ENCODE results near the gene SYNCRIP.
"Not testable (repeated sequence)": the region's sequence is repeated elsewhere in the genome, so short reads cannot be mapped to it uniquely, and the experiment has no call there.

SYNCRIP gene

GRCh38 chr6:85644279-85644762 is 1.6 kb upstream of the SYNCRIP start:
- no peak for DNase-seq (ENCODE audit: low read depth in 1 of 2, low spot score in 1 of 2)
- TF ChIP-seq JUND (IDR thresholded peaks at IDR 0.05; ENCODE audit: low read depth): no peak
- in situ Hi-C loops (cut with HindIII; ENCODE audit: low pct_unique_long_range_greater_than_20kb, low sequenced_read_pairs): no loop called here

GRCh38 chr6:85643537-85644278 is 1.0 kb upstream of the SYNCRIP start:
- DNase-seq (ENCODE audit: low read depth in 1 of 2, low spot score in 1 of 2): peak; percentile 52 to 89
- in situ Hi-C loops (cut with HindIII; ENCODE audit: low pct_unique_long_range_greater_than_20kb, low sequenced_read_pairs): no loop called here
- TF ChIP-seq JUND (IDR thresholded peaks at IDR 0.05; ENCODE audit: low read depth): no peak

GRCh38 chr6:85641897-85642773 is 551 bp downstream of the SYNCRIP start:
- in situ Hi-C loops (cut with HindIII; ENCODE audit: low pct_unique_long_range_greater_than_20kb, low sequenced_read_pairs): no loop called here
- DNase-seq (ENCODE audit: low read depth in 1 of 2, low spot score in 1 of 2): peak; percentile 28 to 57
- TF ChIP-seq JUND (IDR thresholded peaks at IDR 0.05; ENCODE audit: low read depth): no peak

- DNase-seq (ENCODE audit: low read depth in 1 of 2, low spot score in 1 of 2): no peak
- in situ Hi-C loops (cut with HindIII; ENCODE audit: low pct_unique_long_range_greater_than_20kb, low sequenced_read_pairs): no loop called here
- TF ChIP-seq JUND (IDR thresholded peaks at IDR 0.05; ENCODE audit: low read depth): no peak
Measured at GRCh38 chr6:85641522-85641896, 1.2 kb downstream of the SYNCRIP start.

- TF ChIP-seq JUND (IDR thresholded peaks at IDR 0.05; ENCODE audit: low read depth): no peak
- DNase-seq (ENCODE audit: low read depth in 1 of 2, low spot score in 1 of 2): no peak
- in situ Hi-C loops (cut with HindIII; ENCODE audit: low pct_unique_long_range_greater_than_20kb, low sequenced_read_pairs): no loop called here
Measured at GRCh38 chr6:85640821-85641220, 1.9 kb downstream of the SYNCRIP start.

GRCh38 chr6:85637579-85637978 is 5.1 kb downstream of the SYNCRIP start:
- no peak for TF ChIP-seq JUND (IDR thresholded peaks at IDR 0.05; ENCODE audit: low read depth)
- DNase-seq (ENCODE audit: low read depth in 1 of 2, low spot score in 1 of 2): no peak
- in situ Hi-C loops (cut with HindIII; ENCODE audit: low pct_unique_long_range_greater_than_20kb, low sequenced_read_pairs): no loop called here

- in situ Hi-C loops (cut with HindIII; ENCODE audit: low pct_unique_long_range_greater_than_20kb, low sequenced_read_pairs): no loop called here
- no peak for DNase-seq (ENCODE audit: low read depth in 1 of 2, low spot score in 1 of 2)
- TF ChIP-seq JUND (IDR thresholded peaks at IDR 0.05; ENCODE audit: low read depth): no peak
Measured at GRCh38 chr6:85632164-85632942, 10.3 kb downstream of the SYNCRIP start.

- DNase-seq (ENCODE audit: low read depth in 1 of 2, low spot score in 1 of 2); in situ Hi-C loops (cut with HindIII; ENCODE audit: low pct_unique_long_range_greater_than_20kb, low sequenced_read_pairs): not testable (repeated sequence)
Measured at GRCh38 chr6:85631117-85631516, 11.6 kb downstream of the SYNCRIP start.

GRCh38 chr6:85628353-85628752 is 14.3 kb downstream of the SYNCRIP start:
- no peak for DNase-seq (ENCODE audit: low read depth in 1 of 2, low spot score in 1 of 2)
- TF ChIP-seq JUND (IDR thresholded peaks at IDR 0.05; ENCODE audit: low read depth): no peak
- in situ Hi-C loops (cut with HindIII; ENCODE audit: low pct_unique_long_range_greater_than_20kb, low sequenced_read_pairs): no loop called here

GRCh38 chr6:85620308-85620707 is 22.4 kb downstream of the SYNCRIP start:
- TF ChIP-seq JUND (IDR thresholded peaks at IDR 0.05; ENCODE audit: low read depth): no peak
- in situ Hi-C loops (cut with HindIII; ENCODE audit: low pct_unique_long_range_greater_than_20kb, low sequenced_read_pairs): no loop called here
- DNase-seq (ENCODE audit: low read depth in 1 of 2, low spot score in 1 of 2): no peak

- in situ Hi-C loops (cut with HindIII; ENCODE audit: low pct_unique_long_range_greater_than_20kb, low sequenced_read_pairs): no loop called here
- no peak for DNase-seq (ENCODE audit: low read depth in 1 of 2, low spot score in 1 of 2)
- TF ChIP-seq JUND (IDR thresholded peaks at IDR 0.05; ENCODE audit: low read depth): no peak
Measured at GRCh38 chr6:85614780-85615179, 27.9 kb downstream of the SYNCRIP start.

- in situ Hi-C loops (cut with HindIII; ENCODE audit: low pct_unique_long_range_greater_than_20kb, low sequenced_read_pairs): no loop called here
- TF ChIP-seq JUND (IDR thresholded peaks at IDR 0.05; ENCODE audit: low read depth): no peak
- DNase-seq (ENCODE audit: low read depth in 1 of 2, low spot score in 1 of 2): no peak
Measured at GRCh38 chr6:85612690-85613474, 29.8 kb downstream of the SYNCRIP start.
